AG04450 (cell line): ENCODE measurements around the gene SOS2. TPM values are rescaled to one million over a fixed set of nuclear protein-coding genes. Genes with fewer than 3 reads are reported as not detected.
A peak's percentile ranks its signal among the peaks of the same experiment; 100 is the strongest.

Experiments used
- CTCF ChIA-PET: fragments of 300-600, 350-600 bp; formaldehyde crosslinking; extraction: SDS; loops from one replicate; lab custom pipeline; 2022; ENCODE audit warnings: antibody characterized with exemption, inconsistent platforms; lab: Charles Lee
- POLR2A ChIA-PET: fragments of 350-600 bp; formaldehyde crosslinking; extraction: SDS; loops from one replicate; lab custom pipeline; 2021; ENCODE audit warnings: antibody characterized with exemption, inconsistent platforms; lab: Yijun Ruan, JAX
- DNase-seq: peaks from one replicate; pipeline ENCODE4 v3.0.0-alpha.2; 2011; ENCODE audit warnings: low read depth, low spot score
- H3K27ac ChIP-seq: one replicate; pipeline ENCODE4 v1.5.1; 2012; ENCODE audit warnings: low read depth, low read length, control low read depth
- H3K27me3 ChIP-seq: one replicate; pipeline ENCODE4 v1.6.0; 2012; ENCODE audit warnings: low read length; ENCODE audit not compliant: control insufficient read depth, insufficient read depth
- H3K4me3 ChIP-seq: 2 replicates; pipeline ENCODE4 v1.5.1; 2011; ENCODE audit warnings: mild to moderate bottlenecking, low read depth, low read length, control low read depth
- H3K9me3 ChIP-seq: 2 replicates; pipeline ENCODE4 v1.5.1; 2012; ENCODE audit warnings: low read length; ENCODE audit not compliant: control insufficient read depth, insufficient read depth
- CTCF ChIP-seq: IDR thresholded peaks from 2 replicates; pipeline ENCODE4 v1.5.1; 2011; ENCODE audit warnings: low read depth, low read length, control low read depth, inconsistent platforms
- polyA plus RNA-seq: library from polyadenylated mRNA; depleted of rRNA; stranded (reverse); fragments of >200 nt; gene quantifications from 2 replicates; pipeline ENCODE4 v1.2.3, GENCODE V29; 2011

The SOS2 gene
- polyA plus RNA-seq, 1 experiment: 17.8 TPM

GRCh38 chr14:50085570-50086320 is 145.6 kb downstream of the SOS2 start:
- H3K27me3 ChIP-seq: no peaks in the 10 kb centered on the region
- no peak overlapping the region for H3K27ac ChIP-seq
- H3K9me3 ChIP-seq: no peaks in the 10 kb centered on the region; the same call in 1 of the 2 replicates
- ChIA-PET POLR2A (no interaction called here), CTCF (interaction anchor here (0.9 to 5.8 kb wide), 3 partner anchors 220 to 224 kb away, joined by 3 to 28 read pairs (median 4); no protein-coding TSS in a partner anchor)
- no peak for TF ChIP-seq CTCF
- no peak overlapping the region for H3K4me3 ChIP-seq
- DNase-seq: no peak

GRCh38 chr14:50084666-50085065 is 146.7 kb downstream of the SOS2 start:
- Histone ChIP-seq H3K9me3 (no peaks in the 10 kb centered on the region; the same call in 1 of the 2 replicates), H3K27ac (no peak overlapping the region), H3K27me3 (no peaks in the 10 kb centered on the region), H3K4me3 (no peak overlapping the region)
- no peak for DNase-seq
- ChIA-PET CTCF (no interaction called here), POLR2A (no interaction called here)
- TF ChIP-seq CTCF: no peak

DNA sequence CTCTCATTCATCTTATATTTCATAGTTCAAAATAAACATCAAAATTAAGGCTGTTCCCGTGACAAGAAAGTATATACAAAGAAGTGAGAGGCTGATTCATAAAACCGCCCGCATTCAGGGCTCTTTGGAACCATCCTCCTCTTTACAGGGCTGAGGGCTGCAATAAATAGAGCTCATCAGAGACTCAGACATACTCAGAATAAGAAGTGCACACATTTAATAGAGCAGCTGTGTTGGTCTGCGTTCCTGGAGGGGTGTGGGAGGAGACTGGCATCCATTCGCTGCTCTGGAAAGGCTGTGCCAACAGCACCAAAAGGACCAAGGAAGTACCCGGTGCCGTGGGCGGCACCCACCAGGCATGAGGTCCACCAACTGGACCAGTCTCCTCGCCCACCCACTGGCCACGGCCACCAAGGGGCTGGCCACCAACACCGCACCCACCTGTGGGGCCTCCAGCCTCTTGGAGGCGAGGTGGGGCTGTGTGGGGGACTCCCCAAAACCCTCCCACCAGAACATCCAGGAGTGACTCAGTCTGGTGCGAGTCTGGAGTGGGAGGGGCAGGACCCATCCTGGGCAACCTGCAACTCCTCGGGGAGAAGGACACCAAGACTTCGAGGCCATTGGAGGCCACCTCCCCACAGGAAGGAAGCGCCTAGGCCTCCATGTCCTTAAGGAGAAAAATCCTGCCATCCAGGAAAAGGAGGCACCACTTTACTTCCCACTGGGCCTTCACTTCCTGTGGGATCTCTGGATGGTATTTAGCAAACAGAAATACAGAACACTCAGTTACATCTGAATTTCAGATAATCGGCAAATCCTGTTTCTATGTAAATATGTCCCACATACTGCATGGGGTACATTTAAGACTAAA is 147.7 kb downstream of the SOS2 start:
- ChIA-PET CTCF (no interaction called here), POLR2A (interaction anchor here (0.6 kb wide), 1 partner anchor 222 kb away, joined by 3 read pairs; no protein-coding TSS in a partner anchor)
- Histone ChIP-seq H3K9me3 (no peaks in the 10 kb centered on the region; the same call in 1 of the 2 replicates), H3K4me3 (0 out of 2 replicates have a peak overlapping the region, but pooled peaks have one; percentile 1), H3K27ac (peak overlapping the region; percentile 87), H3K27me3 (no peaks in the 10 kb centered on the region)
- no peak for TF ChIP-seq CTCF
- no peak for DNase-seq

DNA sequence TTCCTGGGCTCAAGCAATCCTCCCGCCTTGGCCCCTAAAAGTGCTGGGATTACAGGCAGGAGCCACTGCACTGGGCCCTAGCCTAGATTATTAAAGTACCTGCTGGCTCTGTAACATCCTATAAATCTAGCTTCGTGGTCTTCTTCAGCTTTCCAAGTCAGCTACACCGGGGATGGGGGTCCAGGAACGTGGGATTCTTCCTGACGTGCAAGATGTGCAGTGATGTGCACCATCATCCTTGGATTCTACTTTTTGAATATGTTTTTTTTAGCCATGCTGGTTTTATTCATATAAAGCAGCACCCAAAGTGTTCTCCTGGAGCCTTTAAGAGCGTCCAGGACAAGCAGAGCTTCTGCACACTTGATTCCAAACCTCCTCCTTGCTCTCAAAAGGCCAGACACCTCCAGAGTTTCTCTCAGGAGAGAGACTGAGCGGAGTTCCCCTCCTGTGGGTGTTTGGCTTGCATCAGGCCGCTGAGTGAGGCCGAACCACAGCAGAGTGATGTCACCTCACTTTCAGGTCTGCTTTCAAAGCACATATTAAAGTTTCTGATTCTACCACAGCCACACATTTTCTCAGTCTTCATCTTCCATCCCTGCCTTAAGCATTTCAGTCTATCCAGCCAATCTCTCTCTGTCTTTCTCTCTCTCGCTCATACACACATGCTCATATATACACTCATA is 148.5 kb downstream of the SOS2 start:
- ChIA-PET POLR2A (no interaction called here), CTCF (no interaction called here)
- no peak for TF ChIP-seq CTCF
- Histone ChIP-seq H3K9me3 (no peaks in the 10 kb centered on the region; the same call in 1 of the 2 replicates), H3K4me3 (no peak overlapping the region), H3K27me3 (no peaks in the 10 kb centered on the region), H3K27ac (peak overlapping the region; percentile 87)
- peak; percentile 50 for DNase-seq
